Measurements from ENCODE around the gene AFAP1L1.
"Not testable (repeated sequence)": the region's sequence is repeated elsewhere in the genome, so short reads cannot be mapped to it uniquely, and the experiment has no call there.

The AFAP1L1 gene

GRCh38 chr5:149262315-149262714, 9.3 kb upstream of the AFAP1L1 start:
- DNase-seq: no peak

- no peak for DNase-seq
Measured at GRCh38 chr5:149264439-149265067, 7.1 kb upstream of the AFAP1L1 start.

DNA sequence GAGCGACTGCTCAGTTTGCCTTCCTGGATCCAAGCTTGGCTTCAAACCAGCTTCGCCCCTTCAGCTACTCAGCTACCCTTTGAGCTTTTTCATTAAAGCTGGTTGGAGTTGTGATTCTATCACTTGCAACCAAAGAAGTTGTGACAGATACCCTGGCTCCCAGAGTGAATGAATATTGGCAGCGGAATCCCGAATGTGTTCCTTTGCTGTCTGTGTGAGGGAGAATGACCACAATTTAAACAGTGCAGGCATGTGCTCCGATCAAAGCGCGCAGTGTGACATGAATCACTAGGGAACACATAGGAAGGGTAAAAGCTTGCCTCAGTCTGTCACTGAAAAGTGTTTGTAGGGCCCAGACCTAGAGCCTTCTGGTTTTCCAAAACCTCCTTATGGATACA, 6.6 kb upstream of the AFAP1L1 start:
- no peak for DNase-seq

DNA sequence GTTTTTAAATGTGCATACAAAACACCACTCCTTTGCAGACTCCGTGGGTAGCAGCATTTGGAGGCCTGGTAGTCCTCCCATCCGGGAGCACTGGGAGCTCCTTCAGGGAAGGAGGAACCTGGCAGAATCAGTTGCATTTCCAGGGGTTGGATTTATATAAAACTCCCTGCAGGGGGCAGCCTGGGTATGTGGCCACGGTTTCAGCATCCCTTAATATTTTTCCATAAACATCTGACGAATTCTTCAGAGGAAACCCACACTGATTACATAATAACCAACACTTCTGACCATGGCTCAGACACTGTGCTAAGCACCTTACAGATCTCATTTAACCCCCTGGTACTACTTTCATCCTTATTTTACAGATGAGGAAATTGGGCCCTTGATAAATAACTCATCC, 6.1 kb upstream of the AFAP1L1 start:
- DNase-seq: peak; percentile 71

- no peak for DNase-seq
Measured at GRCh38 chr5:149267241-149267973, 4.3 kb upstream of the AFAP1L1 start.

DNA sequence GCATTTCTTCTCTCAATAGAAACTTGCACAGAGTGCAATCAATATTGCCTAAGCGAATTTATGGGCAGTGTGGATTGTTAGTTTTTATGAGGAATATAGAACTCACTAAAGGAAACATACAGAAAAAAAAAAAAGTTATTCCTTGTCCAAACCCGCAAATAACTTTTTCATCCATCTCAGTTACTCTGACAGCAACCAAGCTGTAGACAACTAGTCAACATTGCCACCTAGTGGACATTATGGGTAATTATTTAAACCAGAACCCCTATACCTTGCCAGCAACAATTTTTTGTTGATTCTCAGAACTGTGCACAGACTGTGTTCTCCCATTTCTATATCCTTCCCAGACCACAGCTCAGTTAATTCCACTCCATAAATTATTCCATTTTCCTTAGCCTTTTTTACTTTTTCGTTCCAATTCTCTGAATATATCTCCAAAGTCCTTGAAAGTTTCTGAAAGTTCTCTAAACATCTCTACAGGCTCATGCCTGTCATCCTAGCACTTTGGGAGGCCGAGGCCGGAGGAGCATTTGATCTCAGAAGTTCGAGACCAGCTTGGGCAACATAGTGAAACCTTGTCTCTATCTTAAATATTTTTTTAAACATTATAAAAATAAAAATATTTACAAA, 2.6 kb upstream of the AFAP1L1 start:
- peak; percentile 78 for DNase-seq

- no peak for DNase-seq
Measured at GRCh38 chr5:149271195-149271715, 404 bp upstream of the AFAP1L1 start.

DNA sequence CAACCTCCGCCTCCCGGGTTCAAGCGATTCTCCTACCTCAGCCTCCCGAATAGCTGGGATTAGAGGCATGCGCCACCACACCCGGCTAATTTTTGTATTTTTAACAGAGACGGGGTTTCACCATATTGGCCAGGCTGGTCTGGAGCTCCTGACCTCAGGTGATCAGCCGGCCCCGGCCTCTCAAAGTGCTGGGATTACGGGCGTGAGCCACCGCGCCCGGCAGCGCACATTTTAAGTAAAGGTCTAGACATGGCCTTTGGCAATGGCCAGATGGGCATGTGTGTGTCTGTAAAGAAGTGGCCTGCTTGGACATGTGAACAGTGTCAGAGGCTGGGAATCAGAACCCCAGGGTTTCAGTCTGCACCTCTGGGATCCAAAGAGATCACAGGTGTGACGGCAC, 1.1 kb downstream of the AFAP1L1 start:
- not testable (repeated sequence) for DNase-seq

DNA sequence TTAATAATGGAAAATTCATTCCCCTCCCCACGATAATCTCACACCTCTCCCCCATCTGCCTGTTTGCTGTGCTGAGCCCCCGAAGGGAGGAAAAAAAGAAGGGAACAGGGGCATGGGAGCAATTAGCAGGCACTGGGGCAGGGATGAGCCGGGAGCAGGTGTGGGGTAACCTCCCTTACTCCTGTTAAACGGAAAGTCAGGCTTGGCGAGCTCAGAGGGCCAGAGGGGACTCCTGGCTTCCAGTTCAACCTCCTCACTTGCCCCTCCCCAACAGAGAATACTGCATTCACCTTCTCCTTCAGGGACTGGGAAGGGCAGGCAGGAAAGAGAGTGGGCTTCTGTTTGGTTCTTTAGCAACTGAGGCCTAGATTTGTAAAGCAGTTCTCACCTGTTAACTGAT, 1.6 kb downstream of the AFAP1L1 start:
- DNase-seq: no peak

GRCh38 chr5:149273950-149274349, 2.3 kb downstream of the AFAP1L1 start:
- no peak for DNase-seq

DNA sequence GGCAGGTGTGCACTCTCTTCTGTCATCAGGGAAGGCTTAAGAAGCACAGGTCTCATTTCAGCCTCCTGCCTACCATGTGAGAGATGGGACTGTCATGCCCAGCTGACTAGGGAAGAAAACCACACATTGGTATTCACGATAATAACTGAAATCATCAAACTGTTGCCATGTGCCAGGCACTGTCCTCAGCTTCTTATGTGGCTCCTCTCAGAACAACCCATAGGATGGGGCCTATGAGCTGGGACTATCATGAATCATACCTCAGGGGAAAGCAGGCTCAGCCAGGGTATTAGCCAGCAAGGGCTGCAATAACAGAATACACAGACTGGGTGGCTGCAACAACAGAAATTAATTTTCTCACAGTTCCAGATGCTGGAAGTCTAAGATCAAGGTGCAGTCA, 3.3 kb downstream of the AFAP1L1 start:
- peak; percentile 41 for DNase-seq

DNA sequence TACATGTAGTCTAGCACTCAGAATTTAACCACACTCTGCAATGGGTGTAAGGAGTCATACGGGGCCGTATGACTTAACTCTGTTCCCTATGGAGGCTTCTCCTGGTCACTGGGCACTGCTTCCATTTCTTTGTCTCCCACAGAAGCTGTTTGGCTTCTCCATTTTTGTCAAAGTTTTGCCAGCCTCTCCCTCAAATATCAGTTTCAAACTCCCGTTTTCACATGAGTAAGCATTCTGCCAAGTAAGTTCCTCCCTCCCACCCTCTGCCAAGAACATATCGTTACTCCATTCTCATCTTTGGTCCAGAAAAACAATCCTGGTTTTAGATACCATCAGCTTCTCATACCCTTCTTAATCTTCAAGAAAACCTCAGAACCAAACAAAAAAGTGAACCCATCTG, 6.1 kb downstream of the AFAP1L1 start:
- DNase-seq: peak; percentile 68

DNA sequence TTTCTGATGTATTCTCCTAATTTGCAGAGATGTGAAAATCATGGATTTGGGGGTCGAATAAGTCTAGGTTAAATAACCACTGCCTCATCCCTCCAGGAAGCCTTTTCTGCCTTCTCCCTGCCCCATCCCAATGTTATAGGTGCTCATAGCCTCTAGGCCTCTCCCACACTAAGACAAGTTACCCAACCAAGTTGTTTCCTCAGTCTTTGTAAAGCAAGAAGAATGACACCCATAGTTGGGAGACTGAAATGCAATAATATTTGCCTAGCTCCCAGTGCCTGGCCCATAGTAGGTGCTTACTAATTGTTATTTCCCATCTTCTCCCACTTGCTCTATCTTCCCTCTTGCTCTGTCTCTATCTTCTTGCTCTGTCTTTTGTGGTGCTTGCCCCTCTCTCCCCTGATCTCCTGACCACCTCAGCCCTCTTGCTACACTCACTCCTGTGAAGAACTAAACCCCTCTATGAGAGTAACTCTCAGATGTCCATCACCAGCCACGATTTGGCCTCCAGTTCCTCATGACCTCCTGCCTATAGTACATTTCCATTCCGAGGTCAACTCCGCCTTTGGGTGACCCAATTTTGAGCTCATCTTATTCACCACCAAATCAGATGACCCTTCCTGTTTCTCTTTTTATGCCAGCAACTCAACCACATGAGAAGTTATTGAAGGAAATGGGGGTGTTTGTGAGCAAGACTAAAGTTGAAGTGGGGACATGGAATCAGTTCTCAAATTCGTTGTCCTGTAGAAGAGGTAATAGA, 7.0 kb downstream of the AFAP1L1 start:
- peak; percentile 85 for DNase-seq

GRCh38 chr5:149279661-149280060, 8.0 kb downstream of the AFAP1L1 start:
- no peak for DNase-seq

DNA sequence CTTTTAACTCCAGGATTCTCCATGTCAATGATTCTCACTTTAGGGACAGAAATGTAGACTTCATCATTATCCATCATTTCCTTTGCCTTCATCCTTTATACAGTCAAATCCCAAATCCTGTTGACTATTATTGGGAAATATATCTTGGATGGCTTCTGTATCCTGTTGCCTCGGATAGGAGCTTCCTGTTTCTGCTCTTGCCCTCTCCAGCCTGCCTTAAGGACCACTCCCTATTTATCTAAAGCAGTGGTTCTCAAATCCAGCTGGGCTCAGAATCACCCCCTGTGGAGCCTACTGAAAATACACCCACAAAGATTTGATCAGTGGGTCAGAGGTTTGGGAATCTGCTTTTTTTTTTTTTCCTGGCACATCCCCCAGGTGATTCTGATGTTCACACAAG, 8.5 kb downstream of the AFAP1L1 start:
- no peak for DNase-seq

DNA sequence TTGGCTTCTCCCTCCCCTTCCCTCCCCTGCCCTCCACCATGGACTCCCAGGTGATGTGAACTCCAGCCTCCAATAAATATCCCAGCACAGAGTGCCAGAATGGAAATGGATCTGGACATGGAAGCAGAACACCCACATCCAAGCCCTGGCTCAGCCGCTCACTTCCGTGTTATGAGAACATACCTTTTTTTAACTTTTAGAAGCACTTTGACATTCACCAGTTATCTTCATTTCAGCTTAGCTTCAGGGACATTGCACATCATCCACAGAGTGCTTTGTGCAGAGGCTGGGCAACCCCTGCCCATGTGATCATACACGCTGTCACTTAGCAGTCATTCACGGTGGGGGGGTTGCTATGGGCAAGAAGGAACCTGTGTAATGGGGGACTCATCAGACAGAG, 9.1 kb downstream of the AFAP1L1 start:
- DNase-seq: no peak

GRCh38 chr5:149282027-149282965, 10.6 kb downstream of the AFAP1L1 start:
- DNase-seq: no peak

DNA sequence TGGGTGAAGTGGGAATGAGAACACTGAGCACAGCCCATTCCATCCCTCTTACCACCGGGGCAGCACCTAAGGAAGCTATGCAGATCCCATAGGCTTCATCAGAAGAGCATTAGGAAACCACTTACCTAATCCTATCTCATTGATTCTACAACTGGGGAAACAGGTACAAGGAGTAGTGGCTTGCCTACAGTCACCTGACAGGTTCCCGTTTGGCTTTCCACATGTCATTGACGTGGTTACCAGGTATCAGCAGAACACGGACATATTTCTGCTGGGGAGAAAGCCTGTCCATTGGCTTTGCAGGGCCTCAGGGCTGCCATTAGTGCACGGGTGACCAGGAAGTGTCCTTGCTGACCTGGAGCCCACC, 11.3 kb downstream of the AFAP1L1 start:
- DNase-seq: no peak

- DNase-seq: no peak
Measured at GRCh38 chr5:149283626-149284480, 12.2 kb downstream of the AFAP1L1 start.

GRCh38 chr5:149284501-149284900, 12.8 kb downstream of the AFAP1L1 start:
- peak; percentile 35 for DNase-seq

- DNase-seq: no peak
Measured at GRCh38 chr5:149285153-149285552, 13.5 kb downstream of the AFAP1L1 start.

All from suppressor macrophage treated with lipopolysaccharide for 4 hours (primary cell).